PC-9 (cell line): ENCODE measurements around the gene SPTSSB. TPM values are rescaled to one million over a fixed set of nuclear protein-coding genes. Genes with fewer than 3 reads are reported as not detected.

Experiments used
- BruUV-seq: library from RNA; stranded (reverse); fragments of 400-500 nt; replicated peaks from 2 replicates; lab custom pipeline; 2021; lab: Mats Ljungman, UMichigan
- CTCF ChIA-PET: fragments of 300-600 bp; sonication (Branson Sonifier 250); formaldehyde crosslinking; loops from one replicate; lab custom pipeline; 2022; ENCODE audit warnings: antibody characterized with exemption; lab: Charles Lee
- POLR2A ChIA-PET: fragments of 300-600 bp; sonication (Branson Sonifier 250); formaldehyde crosslinking; loops from one replicate; lab custom pipeline; 2022; ENCODE audit warnings: antibody characterized with exemption; ENCODE audit not compliant: unreplicated experiment; lab: Charles Lee
- DNase-seq, 2 experiments: peaks; one replicate each; pipeline versions ENCODE4 v3.0.0 to v3.0.0-alpha.2; 2015 to 2022; ENCODE audit warnings: mixed read lengths in 1 of 2
- H2AFZ ChIP-seq: fragments of 200-600 bp; sonication (generic); 2 replicates; pipeline ENCODE4 v1.8.1; 2017; ENCODE audit warnings: antibody characterized with exemption
- H3F3A ChIP-seq: fragments of 200-600 bp; sonication (generic); 2 replicates; pipeline ENCODE4 v1.8.1; 2017; ENCODE audit warnings: antibody characterized with exemption, mild to moderate bottlenecking, low read depth; ENCODE audit not compliant: insufficient read depth
- H3K27ac ChIP-seq: fragments of 200-600 bp; sonication (generic); 2 replicates; pipeline ENCODE4 v1.6.1; 2016; ENCODE audit warnings: mixed run types
- H3K27me3 ChIP-seq: fragments of 200-600 bp; sonication (generic); 2 replicates; pipeline ENCODE4 v1.6.1; 2016; ENCODE audit warnings: low read depth, mixed run types; ENCODE audit not compliant: insufficient read depth
- H3K36me3 ChIP-seq: fragments of 200-600 bp; sonication (generic); 2 replicates; pipeline ENCODE4 v1.6.1; 2016; ENCODE audit warnings: low read depth, mixed run types
- H3K4me1 ChIP-seq: fragments of 200-600 bp; sonication (generic); replicated peaks from 2 replicates; pipeline ENCODE4 v1.6.1; 2016; ENCODE audit warnings: mixed run types; ENCODE audit not compliant: insufficient read depth
- H3K4me2 ChIP-seq: fragments of 200-600 bp; sonication (generic); 2 replicates; pipeline ENCODE4 v1.6.1; 2017; ENCODE audit warnings: mixed run types
- H3K4me3 ChIP-seq: fragments of 200-600 bp; sonication (generic); 2 replicates; pipeline ENCODE4 v1.6.1; 2016; ENCODE audit warnings: mixed run types
- H3K79me2 ChIP-seq: fragments of 200-600 bp; sonication (generic); 2 replicates; pipeline ENCODE4 v1.6.1; 2017; ENCODE audit warnings: low read depth, mixed run types
- H3K9me2 ChIP-seq: fragments of 200-600 bp; sonication (generic); 2 replicates; pipeline ENCODE4 v1.8.1; 2017; ENCODE audit warnings: mild to moderate bottlenecking; ENCODE audit not compliant: insufficient read depth
- H3K9me3 ChIP-seq: fragments of 200-600 bp; sonication (generic); 2 replicates; pipeline ENCODE4 v1.8.1; 2016; ENCODE audit warnings: low read depth; ENCODE audit not compliant: insufficient read depth
- H4K20me1 ChIP-seq: fragments of 200-600 bp; sonication (generic); 2 replicates; pipeline ENCODE4 v1.8.1; 2017; ENCODE audit not compliant: insufficient read depth
- CTCF ChIP-seq: fragments of 200-600 bp; sonication (generic); conservative IDR thresholded peaks from 2 replicates; pipeline ENCODE4 v1.6.1; 2017; ENCODE audit warnings: mixed run types, antibody characterized with exemption, mild to moderate bottlenecking, moderate library complexity
- EZH2 ChIP-seq: fragments of 200-600 bp; sonication (generic); IDR thresholded peaks from 2 replicates; pipeline ENCODE4 v1.8.0; 2017; ENCODE audit warnings: antibody characterized with exemption, low read depth
- intact Hi-C: fragments of 100-400 bp; cut with micrococcal nuclease; formaldehyde crosslinking; loops from one replicate; pipeline ENCODE4 v1.10.0; 2022; ENCODE audit not compliant: unreplicated experiment
- total RNA-seq: library from RNA; stranded (reverse); gene quantifications from 2 replicates; pipeline ENCODE4 v1.2.3, GENCODE V29; 2021

The SPTSSB gene
- total RNA-seq, 1 experiment from 2014 or later: 4.0 TPM

GRCh38 chr3:161319867-161320266 lies 51.5 kb downstream of the SPTSSB start:
- Histone ChIP-seq H3K4me1 (peaks cover 30% of the 10 kb centered on the region), H4K20me1 (no peaks in the 10 kb centered on the region), H3K4me3 (no peak overlapping the region), H3K4me2 (no peak overlapping the region), H3K27ac (no peak overlapping the region), H3F3A (peaks cover 26% of the 10 kb centered on the region), H3K36me3 (no peaks in the 10 kb centered on the region), H3K27me3 (no peaks in the 10 kb centered on the region), H2AFZ (no peak overlapping the region), H3K9me2 (no peaks in the 10 kb centered on the region), H3K79me2 (no peaks in the 10 kb centered on the region), H3K9me3 (no peaks in the 10 kb centered on the region)
- no TSS peak for BruUV-seq
- intact Hi-C loops: no loop called here
- DNase-seq: no peak
- ChIA-PET CTCF (no interaction called here), POLR2A (no interaction called here)
- no peak for TF ChIP-seq EZH2
- TF ChIP-seq CTCF: no peak

DNA sequence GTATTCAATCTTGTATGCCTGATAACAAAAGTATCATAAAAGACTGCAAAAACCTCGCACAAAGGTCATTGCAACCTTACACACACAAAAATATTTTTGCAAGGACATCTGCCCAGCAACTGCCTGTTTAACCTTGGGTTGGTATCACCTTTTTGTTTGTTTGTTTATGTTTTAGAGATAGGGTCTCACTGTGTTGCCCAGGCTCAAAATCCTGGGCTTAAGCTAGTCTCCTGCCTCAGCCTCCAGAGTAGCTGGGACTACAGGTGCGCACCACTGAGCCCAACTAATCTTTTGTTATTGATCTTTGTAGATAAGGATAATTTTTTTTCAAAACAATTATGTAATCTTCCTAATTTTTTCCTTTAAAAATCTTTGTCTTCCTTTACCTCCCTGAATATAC lies 54.2 kb downstream of the SPTSSB start:
- ChIA-PET POLR2A (interaction anchor here (0.5 to 0.7 kb wide), 2 partner anchors 26 to 868 kb away, joined by 3 to 7 read pairs; no protein-coding TSS in a partner anchor), CTCF (interaction anchor here (0.8 kb wide), 1 partner anchor 43 kb away, joined by 3 read pairs; no protein-coding TSS in a partner anchor)
- DNase-seq: no peak
- Histone ChIP-seq H3F3A (peaks cover 32% of the 10 kb centered on the region), H3K4me2 (no peak overlapping the region), H3K36me3 (no peaks in the 10 kb centered on the region), H4K20me1 (no peaks in the 10 kb centered on the region), H3K4me3 (no peak overlapping the region), H3K9me2 (no peaks in the 10 kb centered on the region), H3K27me3 (no peaks in the 10 kb centered on the region), H3K9me3 (0 out of 2 replicates have a peak, but pooled peaks cover 2% of the 10 kb centered on the region), H2AFZ (no peak overlapping the region), H3K79me2 (no peaks in the 10 kb centered on the region), H3K4me1 (peaks cover 32% of the 10 kb centered on the region), H3K27ac (peak overlapping the region; percentile 64)
- BruUV-seq: no TSS peak
- no peak for TF ChIP-seq EZH2
- TF ChIP-seq CTCF: no peak
- intact Hi-C loops: loop anchor here (2.0 kb wide), 1 partner anchor 98 kb away; no protein-coding TSS in a partner anchor

- peak; percentile 82 to 88 for DNase-seq
- Histone ChIP-seq H3F3A (peaks cover 32% of the 10 kb centered on the region), H3K27me3 (no peaks in the 10 kb centered on the region), H3K4me1 (peaks cover 32% of the 10 kb centered on the region), H3K79me2 (no peaks in the 10 kb centered on the region), H3K9me2 (no peaks in the 10 kb centered on the region), H3K9me3 (0 out of 2 replicates have a peak, but pooled peaks cover 2% of the 10 kb centered on the region), H3K4me3 (no peak overlapping the region), H3K27ac (peak overlapping the region; percentile 64), H4K20me1 (no peaks in the 10 kb centered on the region), H3K36me3 (no peaks in the 10 kb centered on the region), H3K4me2 (peak overlapping the region; percentile 41), H2AFZ (no peak overlapping the region)
- intact Hi-C loops: loop anchor here (1.0 to 2.0 kb wide), 6 partner anchors 25 to 1462 kb away; partner anchors contain the start of gene SPTSSB
- BruUV-seq: no TSS peak
- POLR2A ChIA-PET: no interaction called here
- TF ChIP-seq EZH2: no peak
- no peak for TF ChIP-seq CTCF
- CTCF ChIA-PET: interaction anchor here (0.8 kb wide), 1 partner anchor 42 kb away, joined by 3 read pairs; no protein-coding TSS in a partner anchor
These were observed 55.2 kb downstream of the SPTSSB start for GRCh38 chr3:161316006-161316689.
